Ascending aorta (tissue), 2 donors: Measurements from ENCODE around the gene GPR27. TPM values are rescaled to one million over a fixed set of nuclear protein-coding genes. Genes with fewer than 3 reads are reported as not detected.
A peak's percentile ranks its signal among the peaks of the same experiment; 100 is the strongest.

ENCODE experiments used
- DNase-seq, 2 donors: peaks; one replicate each; pipeline ENCODE4 v3.0.0-alpha.2; 2019; ENCODE audit warnings: low spot score in 2 of 2
- H3K27ac ChIP-seq, 2 donors: fragments of 200-600 bp; sonication (generic); one replicate each; pipeline ENCODE4 v1.5.1; 2016 to 2017; ENCODE audit warnings: mild to moderate bottlenecking in 1 of 2
- H3K27me3 ChIP-seq: fragments of 200-600 bp; sonication (generic); one replicate; pipeline ENCODE4 v1.5.1; 2017
- H3K36me3 ChIP-seq, 2 donors: fragments of 200-600 bp; sonication (generic); one replicate each; pipeline ENCODE4 v1.5.1; 2016
- H3K4me1 ChIP-seq, 2 donors: fragments of 200-600 bp; sonication (generic); one replicate each; pipeline ENCODE4 v1.5.1; 2016 to 2017; ENCODE audit warnings: mild to moderate bottlenecking in 1 of 2
- H3K4me3 ChIP-seq, 2 donors: fragments of 200-600 bp; sonication (generic); one replicate each; pipeline ENCODE4 v1.5.1; 2016 to 2017; ENCODE audit warnings: mild to moderate bottlenecking in 1 of 2
- H3K9me3 ChIP-seq, 2 donors: fragments of 200-600 bp; sonication (generic); one replicate each; pipeline ENCODE4 v1.5.1; 2016
- intact Hi-C: fragments of 100-400 bp; cut with DNase I; formaldehyde crosslinking; loops from one replicate; pipeline ENCODE4 v1.15.1; 2023
- total RNA-seq: library from RNA; depleted of rRNA; stranded (reverse); fragments of >200 nt; gene quantifications from one replicate; pipeline ENCODE4 v1.1.0, GENCODE V29; 2016
- TF ChIP-seq, protein P1 (sequence below), 3 experiments: fragments of 200-600 bp in 2 of 3; fragments of 450-650 bp in 1 of 3; sonication (generic) in 2 of 3; IDR thresholded peaks; one replicate each; pipeline ENCODE4 v1.5.1; 2016 to 2019; ENCODE audit warnings: antibody characterized with exemption in 3 of 3, mild to moderate bottlenecking in 1 of 3, moderate library complexity in 1 of 3

The GPR27 gene
- total RNA-seq, 1 donor from 2014 or later, result 2.4 TPM

DNA sequence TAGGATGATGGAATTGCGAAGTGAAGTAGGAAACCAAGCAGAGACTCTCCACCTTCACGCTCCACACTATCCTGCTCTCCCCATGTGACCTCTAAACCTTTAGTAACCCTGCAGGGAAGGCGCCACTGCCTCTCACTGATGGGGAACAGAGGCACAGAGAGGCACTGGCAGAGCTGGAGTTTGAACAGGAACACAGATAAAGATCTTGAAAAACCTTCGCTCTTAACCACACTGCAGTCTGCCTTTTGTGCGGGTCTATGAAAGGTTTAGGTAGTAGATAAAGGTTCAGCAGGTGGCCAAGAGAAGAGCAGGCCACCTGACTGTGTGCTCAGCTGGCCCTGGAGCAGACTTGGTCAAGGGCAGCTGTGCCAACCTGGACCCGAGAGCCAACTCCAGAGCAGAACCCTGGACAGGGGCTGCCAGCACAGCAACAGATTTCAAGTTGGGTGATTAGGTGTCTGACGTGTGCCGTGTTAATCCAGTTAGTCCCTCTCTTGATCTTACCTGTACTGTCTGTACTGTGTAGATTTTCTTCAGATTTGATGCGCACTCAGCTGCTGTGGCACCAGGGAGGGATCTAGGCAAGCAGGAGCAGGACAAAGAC lies 43.6 kb upstream of the GPR27 start:
- no peaks in the 10 kb centered on the region for H3K9me3 ChIP-seq
- H3K4me1 ChIP-seq, result no peaks in the 10 kb centered on the region
- TF ChIP-seq, protein P1, sequence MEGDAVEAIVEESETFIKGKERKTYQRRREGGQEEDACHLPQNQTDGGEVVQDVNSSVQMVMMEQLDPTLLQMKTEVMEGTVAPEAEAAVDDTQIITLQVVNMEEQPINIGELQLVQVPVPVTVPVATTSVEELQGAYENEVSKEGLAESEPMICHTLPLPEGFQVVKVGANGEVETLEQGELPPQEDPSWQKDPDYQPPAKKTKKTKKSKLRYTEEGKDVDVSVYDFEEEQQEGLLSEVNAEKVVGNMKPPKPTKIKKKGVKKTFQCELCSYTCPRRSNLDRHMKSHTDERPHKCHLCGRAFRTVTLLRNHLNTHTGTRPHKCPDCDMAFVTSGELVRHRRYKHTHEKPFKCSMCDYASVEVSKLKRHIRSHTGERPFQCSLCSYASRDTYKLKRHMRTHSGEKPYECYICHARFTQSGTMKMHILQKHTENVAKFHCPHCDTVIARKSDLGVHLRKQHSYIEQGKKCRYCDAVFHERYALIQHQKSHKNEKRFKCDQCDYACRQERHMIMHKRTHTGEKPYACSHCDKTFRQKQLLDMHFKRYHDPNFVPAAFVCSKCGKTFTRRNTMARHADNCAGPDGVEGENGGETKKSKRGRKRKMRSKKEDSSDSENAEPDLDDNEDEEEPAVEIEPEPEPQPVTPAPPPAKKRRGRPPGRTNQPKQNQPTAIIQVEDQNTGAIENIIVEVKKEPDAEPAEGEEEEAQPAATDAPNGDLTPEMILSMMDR (IDR thresholded peaks at IDR 0.05), result no peak
- intact Hi-C loops, result no loop called here
- H3K27me3 ChIP-seq, result no peaks in the 10 kb centered on the region
- H3K36me3 ChIP-seq, result peaks cover 0 to 9% of the 10 kb centered on the region in 2 donors
- DNase-seq, result no peak
- no peak overlapping the region for H3K27ac ChIP-seq
- no peak overlapping the region for H3K4me3 ChIP-seq

DNA sequence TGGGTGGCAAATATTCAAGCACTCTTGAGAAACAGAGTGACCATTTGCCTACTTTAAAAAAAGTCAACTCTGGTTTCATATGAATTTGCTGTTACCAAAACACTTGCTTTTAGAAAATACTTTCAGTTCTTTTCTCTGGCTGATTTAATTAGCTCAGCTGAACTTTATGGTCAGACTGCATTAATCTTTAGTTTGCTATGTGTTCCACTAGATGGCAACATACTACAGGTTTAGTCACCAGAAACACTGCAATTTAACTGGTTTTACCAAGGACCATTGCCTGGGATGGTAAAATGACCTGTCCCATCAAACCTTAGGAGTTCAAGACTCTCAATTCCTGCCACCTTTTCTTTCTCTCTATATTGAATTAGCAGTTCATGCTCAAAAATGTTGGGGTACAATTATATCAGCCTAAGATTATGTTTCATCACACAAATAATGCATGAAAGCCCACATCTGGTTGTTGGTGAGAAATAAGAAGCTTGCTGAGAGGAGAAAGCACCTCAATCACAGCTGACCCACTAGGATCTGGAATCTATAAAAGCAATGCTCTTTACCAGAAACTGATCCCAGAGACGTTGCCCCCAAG lies 42.7 kb upstream of the GPR27 start:
- Histone ChIP-seq H3K9me3 (no peaks in the 10 kb centered on the region), H3K4me3 (no peak overlapping the region), H3K27ac (no peak overlapping the region), H3K36me3 (peaks cover 0 to 9% of the 10 kb centered on the region in 2 donors), H3K4me1 (no peaks in the 10 kb centered on the region), H3K27me3 (no peaks in the 10 kb centered on the region)
- intact Hi-C loops, result no loop called here
- TF ChIP-seq, protein P1 (IDR thresholded peaks at IDR 0.05), result peak; percentile 45 to 61 (median 49)
- DNase-seq, result no peak

GRCh38 chr3:71713041-71713440 lies 40.6 kb upstream of the GPR27 start:
- H3K4me3 ChIP-seq, result no peak overlapping the region
- TF ChIP-seq, protein P1 (IDR thresholded peaks at IDR 0.05), result no peak
- no peaks in the 10 kb centered on the region for H3K27me3 ChIP-seq
- H3K4me1 ChIP-seq, result no peaks in the 10 kb centered on the region
- peaks cover 0 to 9% of the 10 kb centered on the region in 2 donors for H3K36me3 ChIP-seq
- no peaks in the 10 kb centered on the region for H3K9me3 ChIP-seq
- intact Hi-C loops, result no loop called here
- H3K27ac ChIP-seq, result no peak overlapping the region
- no peak for DNase-seq

DNA sequence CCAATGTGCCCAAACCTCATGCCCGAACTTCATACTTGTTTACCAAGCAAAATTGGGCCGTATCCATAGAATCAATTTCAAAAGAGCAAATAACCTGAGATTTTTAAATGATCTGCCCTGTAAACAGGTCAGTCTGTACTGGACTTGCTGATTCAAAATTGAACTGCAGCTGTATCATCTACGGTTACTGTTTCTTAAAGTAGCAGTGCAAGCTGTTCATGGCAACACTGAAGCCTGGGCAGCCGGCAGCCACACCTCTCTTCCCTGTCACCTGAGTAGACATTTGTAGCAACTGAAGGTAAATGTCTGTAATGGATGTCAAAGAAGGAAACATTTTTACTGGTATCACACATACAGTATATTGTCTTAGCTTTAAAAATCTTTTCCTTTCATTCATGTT lies 39.1 kb upstream of the GPR27 start:
- peaks cover 0 to 5% of the 10 kb centered on the region in 2 donors for H3K36me3 ChIP-seq

GRCh38 chr3:71718072-71718471 lies 35.6 kb upstream of the GPR27 start:
- Histone ChIP-seq H3K27ac (no peak overlapping the region), H3K36me3 (no peaks in the 10 kb centered on the region), H3K27me3 (no peaks in the 10 kb centered on the region), H3K4me1 (no peaks in the 10 kb centered on the region), H3K9me3 (no peaks in the 10 kb centered on the region), H3K4me3 (no peak overlapping the region)
- TF ChIP-seq, protein P1 (IDR thresholded peaks at IDR 0.05), result no peak
- intact Hi-C loops, result no loop called here
- DNase-seq, result no peak

More for the DNA sequence above, 39.1 kb upstream of the GPR27 start:
- DNase-seq, result no peak
- H3K27ac ChIP-seq, result no peak overlapping the region
- TF ChIP-seq, protein P1 (IDR thresholded peaks at IDR 0.05), result no peak
- no peaks in the 10 kb centered on the region for H3K27me3 ChIP-seq
- H3K9me3 ChIP-seq, result no peaks in the 10 kb centered on the region
- H3K4me3 ChIP-seq, result no peak overlapping the region
- intact Hi-C loops, result no loop called here
- no peaks in the 10 kb centered on the region for H3K4me1 ChIP-seq
